ENCODE data around the gene RBM10.
"Not testable (repeated sequence)": the region's sequence is repeated elsewhere in the genome, so short reads cannot be mapped to it uniquely, and the experiment has no call there.

RBM10 gene, protein sequence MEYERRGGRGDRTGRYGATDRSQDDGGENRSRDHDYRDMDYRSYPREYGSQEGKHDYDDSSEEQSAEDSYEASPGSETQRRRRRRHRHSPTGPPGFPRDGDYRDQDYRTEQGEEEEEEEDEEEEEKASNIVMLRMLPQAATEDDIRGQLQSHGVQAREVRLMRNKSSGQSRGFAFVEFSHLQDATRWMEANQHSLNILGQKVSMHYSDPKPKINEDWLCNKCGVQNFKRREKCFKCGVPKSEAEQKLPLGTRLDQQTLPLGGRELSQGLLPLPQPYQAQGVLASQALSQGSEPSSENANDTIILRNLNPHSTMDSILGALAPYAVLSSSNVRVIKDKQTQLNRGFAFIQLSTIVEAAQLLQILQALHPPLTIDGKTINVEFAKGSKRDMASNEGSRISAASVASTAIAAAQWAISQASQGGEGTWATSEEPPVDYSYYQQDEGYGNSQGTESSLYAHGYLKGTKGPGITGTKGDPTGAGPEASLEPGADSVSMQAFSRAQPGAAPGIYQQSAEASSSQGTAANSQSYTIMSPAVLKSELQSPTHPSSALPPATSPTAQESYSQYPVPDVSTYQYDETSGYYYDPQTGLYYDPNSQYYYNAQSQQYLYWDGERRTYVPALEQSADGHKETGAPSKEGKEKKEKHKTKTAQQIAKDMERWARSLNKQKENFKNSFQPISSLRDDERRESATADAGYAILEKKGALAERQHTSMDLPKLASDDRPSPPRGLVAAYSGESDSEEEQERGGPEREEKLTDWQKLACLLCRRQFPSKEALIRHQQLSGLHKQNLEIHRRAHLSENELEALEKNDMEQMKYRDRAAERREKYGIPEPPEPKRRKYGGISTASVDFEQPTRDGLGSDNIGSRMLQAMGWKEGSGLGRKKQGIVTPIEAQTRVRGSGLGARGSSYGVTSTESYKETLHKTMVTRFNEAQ

DNA sequence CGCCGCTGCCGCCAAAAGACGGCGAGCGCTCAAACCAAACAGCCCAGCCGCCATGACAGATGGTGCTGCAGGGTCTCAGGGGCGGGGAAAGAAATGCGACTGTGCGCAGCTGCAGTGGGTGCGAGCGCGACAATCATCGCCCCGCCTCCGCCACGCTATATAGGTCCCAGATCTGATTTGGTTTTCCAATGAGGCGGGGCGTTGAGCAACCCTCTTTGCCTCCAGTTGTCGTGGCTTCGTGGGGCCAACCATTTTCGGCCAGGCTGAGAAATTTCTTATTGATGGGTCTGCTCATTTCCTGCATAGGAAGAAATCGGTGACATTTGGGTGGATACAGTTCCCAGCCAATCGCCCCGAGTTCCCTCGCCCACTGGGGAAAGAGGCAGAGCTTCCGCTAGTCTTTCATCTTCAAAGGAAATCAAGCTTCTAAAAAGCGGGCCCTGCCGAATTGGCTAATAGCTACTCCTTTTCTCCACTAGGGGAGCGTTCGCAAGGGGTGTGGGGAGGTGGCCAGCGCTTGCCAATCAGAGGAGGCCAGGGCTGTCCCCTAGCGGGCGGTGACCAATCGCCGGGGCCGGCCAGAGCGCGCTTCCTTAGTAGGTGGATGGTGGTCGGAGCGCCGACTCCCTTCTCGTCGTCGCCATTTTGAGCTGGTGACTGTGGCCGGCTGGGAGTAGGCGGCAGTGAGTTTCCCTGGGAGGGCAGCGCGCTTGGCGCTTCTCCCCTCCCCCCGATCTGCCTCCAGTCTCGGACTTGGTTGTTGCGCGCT, at the start of gene RBM10, which contains the start of gene NDUFB11:
Gene RBM10 (plus strand): TSS at position 596 of the 769 bp plus-strand sequence. CDS start 2,261 bp downstream, outside the sequence.
Gene NDUFB11 (minus strand): TSS at position 77 of the 769 bp plus-strand sequence. CDS start 23 bp downstream, at position 54.
- DNase-seq (ENCODE audit: low read depth in 3 of 3): peak; percentile 69 to 90 (median 80)

- DNase-seq (ENCODE audit: low read depth in 3 of 3): no peak
Measured at GRCh38 chrX:47097018-47097417, 48.0 kb upstream of the RBM10 start.

DNA sequence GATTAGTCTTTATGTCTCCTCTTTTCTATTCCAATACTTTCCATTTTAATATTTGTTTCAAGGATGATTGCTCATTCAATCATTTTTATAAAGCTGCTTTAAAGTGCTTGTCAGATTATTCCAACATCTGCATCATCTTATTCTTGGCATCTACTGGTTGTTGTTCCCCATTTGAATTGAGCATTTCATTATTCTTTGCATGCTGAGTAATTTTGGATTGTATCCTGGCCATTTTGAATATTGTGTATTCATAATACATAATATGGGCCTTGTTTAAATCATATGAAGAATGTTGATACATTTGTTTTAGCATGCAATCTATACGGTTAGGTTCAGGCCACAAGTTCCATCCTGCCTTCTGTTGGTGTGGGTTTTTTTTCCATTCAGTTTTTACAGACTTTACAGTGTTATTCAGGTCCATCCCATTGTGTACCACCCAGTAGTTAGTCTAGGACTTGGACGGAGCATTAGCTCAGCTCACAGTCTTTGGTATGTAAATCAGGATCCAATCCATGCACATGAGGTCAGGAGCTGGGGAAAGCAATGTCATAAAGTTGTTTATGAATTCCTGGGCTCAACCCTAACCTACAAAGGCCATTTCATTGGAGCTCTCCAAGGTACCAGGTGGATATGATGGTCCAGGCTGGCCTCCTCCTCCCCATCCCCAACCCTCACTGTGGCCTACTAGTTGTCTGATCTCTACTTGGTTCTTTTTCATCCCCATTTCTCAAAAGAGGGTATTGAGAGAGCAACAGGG, 46.5 kb upstream of the RBM10 start:
- DNase-seq (ENCODE audit: low read depth in 3 of 3): no peak

DNA sequence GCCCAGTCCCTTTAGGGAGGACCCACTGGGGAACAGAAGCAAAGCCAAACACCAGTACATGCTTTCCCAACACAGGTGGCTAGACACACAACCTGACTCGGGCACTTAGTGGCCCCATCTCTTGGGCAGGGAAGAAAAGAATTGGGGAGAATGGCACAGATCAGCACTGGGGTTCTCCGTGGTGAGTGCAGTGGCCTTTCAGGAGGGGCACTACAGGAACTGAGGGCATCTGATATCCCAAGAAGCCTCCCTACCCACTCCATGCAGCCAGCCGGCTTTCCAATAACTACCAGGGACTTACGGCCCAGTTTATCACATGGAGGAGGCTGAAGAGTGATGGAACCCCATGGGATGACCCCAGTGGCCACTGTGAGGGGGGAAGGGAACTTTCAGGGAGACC, 43.8 kb upstream of the RBM10 start:
- DNase-seq (ENCODE audit: low read depth in 3 of 3): no peak

DNA sequence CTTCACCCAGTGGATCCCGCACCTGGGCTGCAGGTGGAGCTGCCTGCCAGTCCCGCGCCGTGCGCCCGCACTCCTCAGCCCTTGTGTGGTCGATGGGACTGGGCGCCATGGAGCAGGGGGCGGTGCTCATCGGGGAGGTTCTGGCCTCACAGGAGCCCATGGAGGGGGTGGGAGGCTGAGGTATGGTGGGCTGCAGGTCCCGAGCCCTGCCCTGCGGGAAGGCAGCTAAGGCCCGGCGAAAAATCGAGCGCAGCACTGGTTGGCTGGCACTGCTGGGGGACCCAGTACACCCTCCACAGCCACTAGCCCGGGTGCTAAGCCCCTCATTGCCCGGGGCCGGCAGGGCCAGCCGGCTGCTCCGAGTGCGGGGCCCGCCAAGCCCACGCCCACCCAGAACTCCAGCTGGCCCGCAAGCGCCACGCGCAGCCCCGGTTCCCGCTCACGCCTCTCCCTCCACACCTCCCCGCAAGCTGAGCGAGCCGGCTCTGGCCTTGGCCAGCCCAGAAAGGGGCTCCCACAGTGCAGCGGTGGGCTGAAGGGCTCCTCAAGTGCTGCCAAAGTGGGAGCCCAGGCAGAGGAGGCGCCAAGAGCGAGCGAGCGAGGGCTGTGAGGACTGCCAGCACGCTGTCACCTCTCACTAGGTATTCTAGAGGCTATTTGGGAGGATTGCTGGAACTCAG, 33.9 kb upstream of the RBM10 start:
- DNase-seq (ENCODE audit: low read depth in 3 of 3): not testable (repeated sequence)

DNA sequence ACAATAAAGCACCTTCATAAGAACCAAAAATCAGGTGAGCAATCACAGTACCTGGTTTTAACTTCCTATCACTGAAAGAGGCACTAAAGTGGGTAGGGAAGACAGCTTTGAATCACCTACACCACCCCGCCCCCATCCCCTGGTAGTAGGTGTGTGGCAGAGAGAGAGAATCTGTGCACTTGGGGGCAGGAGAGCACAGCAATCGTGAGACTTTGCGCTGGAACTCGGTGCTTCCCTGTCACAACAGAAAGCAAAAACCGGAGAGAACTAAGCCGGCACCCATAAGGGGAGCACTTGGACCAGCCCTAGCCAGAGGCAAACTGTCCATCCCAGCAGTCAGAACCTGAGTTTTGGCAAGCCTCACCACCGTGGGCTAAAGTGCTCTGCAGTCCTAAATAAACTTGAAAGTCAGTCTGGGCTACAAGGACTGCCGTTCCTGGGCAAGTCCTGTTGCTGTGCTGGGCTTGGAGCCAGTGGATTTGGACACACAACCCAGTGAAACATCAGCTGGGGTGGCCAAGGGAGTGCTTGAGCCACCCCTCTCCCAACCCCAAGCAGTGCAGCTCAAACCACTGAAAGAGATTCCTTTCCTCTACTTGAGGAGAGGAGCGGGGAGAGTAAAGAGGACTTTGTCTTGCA, 32.6 kb upstream of the RBM10 start:
- no peak for DNase-seq (ENCODE audit: low read depth in 3 of 3)

DNA sequence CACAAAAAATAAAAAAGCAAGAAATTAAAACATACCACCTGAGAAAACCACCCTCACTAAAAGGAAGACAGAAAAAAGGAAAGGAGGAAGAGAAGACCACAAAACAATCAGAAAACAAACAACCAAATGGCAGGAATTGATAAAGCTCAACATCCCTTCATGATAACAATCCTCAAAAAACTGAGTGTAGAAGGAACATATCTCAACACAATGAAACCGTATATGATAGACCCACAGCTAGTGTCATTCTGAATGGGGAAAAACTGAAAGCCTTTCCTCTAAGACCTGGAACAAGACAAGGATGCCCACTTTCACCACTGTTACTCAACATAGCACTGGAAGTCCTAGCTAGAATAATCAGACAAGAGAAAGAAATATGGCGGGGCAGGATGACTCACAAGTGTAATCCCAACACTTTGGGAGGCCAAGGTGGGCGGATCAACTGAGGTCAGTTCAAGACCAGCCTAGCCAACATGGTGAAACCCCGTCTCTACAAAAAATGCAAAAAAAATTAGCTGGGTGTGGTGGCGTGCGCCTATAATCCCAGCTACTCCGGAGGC, 28.4 kb upstream of the RBM10 start:
- not testable (repeated sequence) for DNase-seq (ENCODE audit: low read depth in 3 of 3)

DNA sequence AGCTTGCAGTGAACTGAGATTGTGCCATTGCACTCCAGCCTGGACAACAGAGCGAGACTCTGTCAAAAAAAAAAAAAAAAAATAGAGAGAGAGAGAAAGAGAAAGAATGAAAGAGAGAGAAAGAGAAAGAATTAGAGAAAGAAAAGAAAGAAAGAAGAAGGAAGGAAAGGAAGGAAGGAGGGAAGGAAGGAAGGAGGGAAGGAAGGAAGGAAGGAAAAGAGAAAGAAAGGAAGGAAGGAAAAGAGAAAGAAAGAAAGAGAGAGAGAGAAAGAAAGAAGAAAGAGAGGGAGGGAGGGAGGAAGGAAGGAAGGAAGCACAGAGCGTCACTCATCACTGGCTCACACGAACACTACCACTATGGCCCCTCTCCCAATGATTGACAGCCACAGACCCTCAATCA, 20.6 kb upstream of the RBM10 start:
- not testable (repeated sequence) for DNase-seq (ENCODE audit: low read depth in 3 of 3)

GRCh38 chrX:47129157-47129898, 15.7 kb upstream of the RBM10 start:
- peak; percentile 70 to 85 (median 79) for DNase-seq (ENCODE audit: low read depth in 3 of 3)

DNA sequence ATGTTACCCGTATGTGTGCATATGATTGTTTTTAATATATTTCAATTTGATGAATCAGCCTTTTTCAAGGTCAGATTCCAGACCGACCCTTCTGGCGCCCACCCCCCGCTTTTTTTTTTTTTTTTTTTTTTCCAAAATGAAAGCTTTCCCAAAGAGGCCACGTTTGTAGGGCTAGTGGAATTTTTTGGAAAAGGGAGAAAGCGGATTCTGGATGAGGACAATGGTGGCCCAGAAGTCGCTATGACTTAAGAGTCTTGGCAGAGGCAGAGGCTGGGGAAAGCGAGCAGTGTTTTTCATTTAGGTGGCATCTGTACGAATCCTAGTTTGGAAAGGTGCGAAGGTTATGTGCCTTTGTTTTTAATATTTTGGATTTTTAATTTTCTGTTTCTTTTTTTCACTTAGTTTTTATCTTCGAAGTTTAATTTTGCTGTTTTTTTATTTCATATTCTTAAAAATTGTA, 15.1 kb upstream of the RBM10 start:
- no peak for DNase-seq (ENCODE audit: low read depth in 3 of 3)

GRCh38 chrX:47133493-47133892, 11.5 kb upstream of the RBM10 start:
- no peak for DNase-seq (ENCODE audit: low read depth in 3 of 3)

GRCh38 chrX:47135650-47136049, 9.4 kb upstream of the RBM10 start:
- not testable (repeated sequence) for DNase-seq (ENCODE audit: low read depth in 3 of 3)

GRCh38 chrX:47138171-47138570, 6.8 kb upstream of the RBM10 start:
- DNase-seq (ENCODE audit: low read depth in 3 of 3): no peak

DNA sequence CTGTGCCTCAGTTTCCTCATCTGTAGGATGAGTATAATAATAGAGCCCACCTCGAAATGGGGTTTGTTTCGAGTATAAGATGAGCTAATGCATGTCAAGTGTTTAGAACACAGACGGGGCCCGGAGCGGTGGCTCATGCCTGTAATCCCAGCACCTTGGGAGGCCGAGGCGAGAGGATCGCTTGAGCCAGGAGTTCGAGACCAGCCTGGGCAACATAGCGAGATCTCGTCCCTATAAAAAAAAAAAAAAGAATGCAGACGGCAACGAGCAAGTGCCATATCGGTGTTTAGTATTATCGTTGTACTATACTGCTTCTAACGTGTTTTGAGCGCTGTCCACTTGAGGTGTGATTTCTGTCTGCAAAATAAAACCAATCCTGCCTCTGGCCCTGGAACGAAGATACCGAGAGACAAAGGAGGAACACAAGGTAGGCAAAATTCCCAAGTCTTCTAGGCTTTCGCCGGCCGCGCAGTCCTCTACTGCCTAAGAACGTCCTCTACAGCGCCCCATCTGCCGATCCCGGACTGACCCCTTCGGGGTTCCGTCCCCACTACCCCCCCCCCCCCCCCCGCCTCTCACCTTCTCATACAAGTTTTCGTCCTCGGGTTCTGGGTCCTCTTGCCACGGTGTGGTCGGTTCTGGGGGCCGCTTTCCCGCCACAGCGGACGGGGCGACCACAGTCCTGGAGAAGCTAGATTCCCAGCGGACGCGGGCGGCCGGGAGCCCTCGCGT, 961 bp upstream of the RBM10 start:
- peak in 2 of 3 experiments; percentile 3 to 22 for DNase-seq (ENCODE audit: low read depth in 3 of 3)

DNA sequence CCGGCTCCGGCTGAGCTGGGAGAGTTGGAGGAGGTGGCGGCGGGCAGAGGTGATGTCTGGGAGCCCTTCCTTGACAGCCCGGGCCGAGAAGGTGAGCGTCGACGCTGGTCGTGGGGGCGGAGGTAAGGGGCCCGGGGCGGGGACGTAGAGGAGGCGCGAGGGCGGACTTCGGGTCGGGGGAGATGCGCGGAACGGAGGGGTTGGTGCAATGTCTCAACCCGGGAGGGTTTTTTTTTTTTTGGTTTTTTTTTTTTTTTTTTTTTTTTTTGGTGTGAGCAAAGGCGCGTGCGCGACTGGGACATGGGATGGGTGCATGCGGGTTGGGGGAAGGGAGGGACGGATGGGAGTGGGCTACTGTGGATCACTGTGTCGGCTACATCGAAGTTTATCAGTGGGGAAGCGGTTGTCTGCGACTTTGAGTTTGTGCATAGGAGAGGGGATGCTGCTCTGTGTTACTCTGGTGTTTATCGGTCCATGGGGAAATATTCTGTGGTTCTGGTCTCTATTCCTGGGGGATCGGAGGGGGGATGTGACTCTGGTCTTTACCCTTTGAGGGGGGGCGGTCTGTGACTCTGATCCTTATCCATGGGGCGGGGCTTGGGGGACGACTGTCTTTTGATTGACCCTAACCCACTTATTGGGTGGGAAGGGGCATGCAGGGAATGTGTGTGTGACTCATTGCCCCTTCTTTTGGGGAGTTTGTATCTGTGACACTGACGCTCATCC, 537 bp downstream of the RBM10 start:
- DNase-seq (ENCODE audit: low read depth in 3 of 3): no peak

DNA sequence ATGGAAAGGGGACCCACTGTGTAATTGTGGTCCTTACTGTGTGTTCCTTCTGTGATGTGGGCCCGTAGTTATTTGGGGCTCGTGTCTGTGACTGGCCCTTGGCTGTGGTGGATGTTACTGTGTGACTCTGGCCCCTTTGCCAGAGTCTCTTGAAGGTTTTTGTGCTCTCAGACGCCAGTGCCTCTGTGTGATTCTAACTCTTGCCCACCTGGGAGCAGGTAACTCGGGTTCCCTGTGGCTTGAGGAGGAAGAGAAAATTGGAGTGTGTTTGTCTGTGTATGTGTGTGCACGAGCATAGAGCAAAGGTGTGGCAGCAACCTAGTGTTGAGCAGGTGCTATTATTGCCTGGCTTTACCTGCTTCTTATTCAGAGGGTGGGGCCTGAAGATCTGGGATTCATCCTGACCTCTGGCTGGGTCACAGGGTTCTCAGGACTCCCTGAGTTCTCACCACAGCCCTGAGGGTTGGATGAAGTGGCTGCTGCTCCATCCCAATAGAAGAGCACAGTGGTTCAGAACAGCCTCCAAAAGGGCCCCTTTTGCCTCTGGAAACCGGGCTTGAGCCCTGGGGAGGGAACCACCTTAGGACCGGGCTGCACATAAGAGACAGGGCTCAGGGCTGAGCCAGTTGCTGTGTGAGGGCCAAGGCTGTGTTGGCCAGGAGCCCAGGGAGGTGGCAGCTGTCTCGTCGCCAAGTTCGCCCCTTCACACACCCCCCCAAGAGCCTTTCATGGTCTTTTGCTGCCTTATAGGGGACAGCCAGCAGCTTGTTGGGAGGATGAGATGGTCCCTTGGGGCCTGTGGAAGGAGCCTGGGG, 1.3 kb downstream of the RBM10 start:
- DNase-seq (ENCODE audit: low read depth in 3 of 3): no peak

Measured in stimulated activated CD4-positive, alpha-beta T cell treated with anti-CD3 and anti-CD28 coated beads, TNF-alpha, amount 100 ng/mL, for 24 hours (primary cell).